Neural cell (in vitro differentiated cells): ENCODE measurements around the gene ACSM5. TPM values are rescaled to one million over a fixed set of nuclear protein-coding genes. Genes with fewer than 3 reads are reported as not detected.

ENCODE experiments used
- H2AFZ ChIP-seq: fragments of 200-600, 300-800 bp; sonication (generic), shearing (Covaris generic); 2 replicates; pipeline ENCODE4 v1.6.0; 2014; ENCODE audit warnings: low read depth, mild to moderate bottlenecking, antibody characterized with exemption, low read length, moderate library complexity
- H3F3A ChIP-seq: fragments of 200-600 bp; shearing (Covaris generic); 2 replicates; pipeline ENCODE4 v1.6.1; 2016; ENCODE audit warnings: mild to moderate bottlenecking, moderate library complexity, mixed read lengths, antibody characterized with exemption, low read length; ENCODE audit not compliant: insufficient read depth, poor library complexity, severe bottlenecking
- H3K27ac ChIP-seq: fragments of 200-600, 300-800 bp; sonication (generic), shearing (Covaris generic); 2 replicates; pipeline ENCODE4 v1.5.1; 2014; ENCODE audit warnings: mild to moderate bottlenecking, low read length, moderate library complexity
- H3K27me3 ChIP-seq: fragments of 300-800, 200-600 bp; sonication (generic), shearing (Covaris generic); 2 replicates; pipeline ENCODE4 v1.6.0; 2014; ENCODE audit warnings: mild to moderate bottlenecking, low read depth, low read length, moderate library complexity; ENCODE audit not compliant: insufficient read depth
- H3K36me3 ChIP-seq: fragments of 300-800, 200-600 bp; sonication (generic), shearing (Covaris generic); 2 replicates; pipeline ENCODE4 v1.5.1; 2014; ENCODE audit warnings: mild to moderate bottlenecking, antibody characterized with exemption, low read length, moderate library complexity; ENCODE audit not compliant: insufficient read depth
- H3K4me2 ChIP-seq: fragments of 300-800, 200-600 bp; sonication (generic), shearing (Covaris generic); 2 replicates; pipeline ENCODE4 v1.6.0; 2014; ENCODE audit warnings: mild to moderate bottlenecking, low read length
- H3K4me3 ChIP-seq: fragments of 300-800, 200-600 bp; sonication (generic), shearing (Covaris generic); 2 replicates; pipeline ENCODE4 v1.5.1; 2014; ENCODE audit warnings: mild to moderate bottlenecking, low read length, moderate library complexity
- H3K79me2 ChIP-seq: fragments of 200-600 bp; shearing (Covaris generic); replicated peaks from 2 replicates; pipeline ENCODE4 v1.6.0; 2014; ENCODE audit warnings: mild to moderate bottlenecking, low read length, moderate library complexity; ENCODE audit not compliant: insufficient read depth
- H3K9ac ChIP-seq: fragments of 300-800, 200-600 bp; sonication (generic), shearing (Covaris generic); 2 replicates; pipeline ENCODE4 v1.6.1; 2016; ENCODE audit warnings: mild to moderate bottlenecking, low read length, mixed read lengths
- H3K9me2 ChIP-seq: fragments of 200-600 bp; shearing (Covaris generic); 2 replicates; pipeline ENCODE4 v1.6.1; 2016; ENCODE audit warnings: mild to moderate bottlenecking, low read length, mixed read lengths; ENCODE audit not compliant: insufficient read depth
- H3K9me3 ChIP-seq: fragments of 200-600, 300-800 bp; sonication (generic), shearing (Covaris generic); 2 replicates; pipeline ENCODE4 v1.6.1; 2016; ENCODE audit warnings: mild to moderate bottlenecking, mixed run types, low read length, moderate library complexity, mixed read lengths
- H4K20me1 ChIP-seq: fragments of 200-600 bp; shearing (Covaris generic); 2 replicates; pipeline ENCODE4 v1.6.1; 2016; ENCODE audit warnings: mild to moderate bottlenecking, mixed run types; ENCODE audit not compliant: insufficient read depth
- CTCF ChIP-seq: fragments of 450-650 bp; IDR thresholded peaks from 2 replicates; pipeline ENCODE4 v1.5.1; 2014; ENCODE audit warnings: antibody characterized with exemption, mild to moderate bottlenecking, moderate library complexity; ENCODE audit not compliant: poor library complexity, severe bottlenecking
- EP300 ChIP-seq: fragments of 450-650 bp; conservative IDR thresholded peaks from 2 replicates; pipeline ENCODE4 v1.6.1; 2014; ENCODE audit warnings: antibody characterized with exemption, mild to moderate bottlenecking, moderate library complexity; ENCODE audit not compliant: poor library complexity, severe bottlenecking
- EZH2 ChIP-seq: fragments of 200-600, 300-800 bp; shearing (Covaris generic), sonication (generic); IDR thresholded peaks from 2 replicates; pipeline ENCODE4 v1.6.1; 2014; ENCODE audit warnings: antibody characterized with exemption, low read length, borderline replicate concordance, mild to moderate bottlenecking; ENCODE audit not compliant: insufficient read depth, poor library complexity, severe bottlenecking
- MXI1 ChIP-seq: fragments of 450-650 bp; conservative IDR thresholded peaks from 2 replicates; pipeline ENCODE4 v1.6.1; 2014; ENCODE audit warnings: antibody characterized with exemption, mild to moderate bottlenecking; ENCODE audit not compliant: poor library complexity, severe bottlenecking
- POLR2AphosphoS5 ChIP-seq: IDR thresholded peaks from 2 replicates; pipeline ENCODE4 v1.6.1; 2012
- RAD21 ChIP-seq: fragments of 450-650 bp; conservative IDR thresholded peaks from 2 replicates; pipeline ENCODE4 v1.6.1; 2014; ENCODE audit warnings: antibody characterized with exemption, mild to moderate bottlenecking, moderate library complexity
- SMC3 ChIP-seq: fragments of 450-650 bp; conservative IDR thresholded peaks from 2 replicates; pipeline ENCODE4 v1.6.1; 2014; ENCODE audit warnings: antibody characterized with exemption, mild to moderate bottlenecking, moderate library complexity; ENCODE audit not compliant: poor library complexity
- TAF1 ChIP-seq: IDR thresholded peaks from 2 replicates; pipeline ENCODE4 v1.6.1; 2012; ENCODE audit warnings: low read depth
- polyA plus RNA-seq: library from polyadenylated mRNA; depleted of rRNA; stranded (reverse); fragments of >200 nt; gene quantifications from 2 replicates; pipeline ENCODE4 v1.2.3, GENCODE V29; 2014
- TF ChIP-seq, protein P1 (sequence below): IDR thresholded peaks from 2 replicates; pipeline ENCODE4 v1.6.1; 2012; ENCODE audit warnings: borderline replicate concordance

The ACSM5 gene
- polyA plus RNA-seq, 1 donor from 2014 or later = not detected

DNA sequence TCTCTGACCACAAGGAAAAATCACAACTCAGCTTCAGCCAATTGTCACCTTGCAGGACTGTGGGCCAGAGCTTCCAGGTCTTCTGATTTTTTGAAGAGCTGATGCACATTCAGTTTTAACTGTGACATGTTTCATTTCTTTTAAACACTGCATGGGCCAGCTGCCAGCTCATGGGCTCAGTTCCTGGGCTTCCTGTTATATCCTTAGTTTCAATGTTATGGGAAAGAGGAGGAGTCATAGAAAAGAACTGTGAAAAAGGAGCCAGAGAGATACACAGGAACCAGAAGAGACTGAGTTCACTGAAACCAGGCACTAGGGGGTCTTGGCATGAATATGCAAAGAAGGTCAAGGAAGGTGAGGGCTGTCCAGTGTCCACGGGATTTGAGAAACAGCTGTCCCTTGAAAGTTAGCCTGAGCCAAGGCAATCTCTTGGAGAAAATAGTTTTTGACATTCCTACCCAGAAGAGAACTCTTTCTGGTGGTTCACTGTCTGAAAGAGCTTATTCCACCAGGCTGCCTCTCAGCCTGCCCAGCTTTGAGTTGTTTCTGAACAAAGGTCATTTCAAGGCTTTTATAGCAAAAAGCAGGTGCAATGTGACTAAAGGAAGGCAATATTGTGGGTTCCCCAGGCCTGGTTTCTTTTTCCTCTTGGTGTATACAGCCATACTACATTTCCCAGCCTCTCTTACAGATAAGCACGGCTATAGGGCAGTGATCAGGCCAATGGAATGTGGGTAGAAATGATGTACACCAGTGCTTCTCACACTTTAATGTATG, 15.3 kb upstream of the ACSM5 start:
- no peak overlapping the region for H3K9ac ChIP-seq

GRCh38 chr16:20395946-20396345, 13.4 kb upstream of the ACSM5 start:
- Histone ChIP-seq H4K20me1 (no peaks in the 10 kb centered on the region), H3K4me2 (no peak overlapping the region), H3K9ac (no peak overlapping the region), H3K36me3 (no peaks in the 10 kb centered on the region), H3K27me3 (no peaks in the 10 kb centered on the region), H3K27ac (no peak overlapping the region), H2AFZ (no peak overlapping the region), H3K4me3 (no peak overlapping the region), H3K9me3 (no peaks in the 10 kb centered on the region), H3K79me2 (no peaks in the 10 kb centered on the region), H3K9me2 (no peaks in the 10 kb centered on the region), H3F3A (no peaks in the 10 kb centered on the region)
- TF ChIP-seq MXI1 (no peak), EP300 (no peak), RAD21 (no peak), EZH2 (no peak), POLR2AphosphoS5 (no peak), CTCF (no peak), TAF1 (no peak), SMC3 (no peak)
- TF ChIP-seq, protein P1, sequence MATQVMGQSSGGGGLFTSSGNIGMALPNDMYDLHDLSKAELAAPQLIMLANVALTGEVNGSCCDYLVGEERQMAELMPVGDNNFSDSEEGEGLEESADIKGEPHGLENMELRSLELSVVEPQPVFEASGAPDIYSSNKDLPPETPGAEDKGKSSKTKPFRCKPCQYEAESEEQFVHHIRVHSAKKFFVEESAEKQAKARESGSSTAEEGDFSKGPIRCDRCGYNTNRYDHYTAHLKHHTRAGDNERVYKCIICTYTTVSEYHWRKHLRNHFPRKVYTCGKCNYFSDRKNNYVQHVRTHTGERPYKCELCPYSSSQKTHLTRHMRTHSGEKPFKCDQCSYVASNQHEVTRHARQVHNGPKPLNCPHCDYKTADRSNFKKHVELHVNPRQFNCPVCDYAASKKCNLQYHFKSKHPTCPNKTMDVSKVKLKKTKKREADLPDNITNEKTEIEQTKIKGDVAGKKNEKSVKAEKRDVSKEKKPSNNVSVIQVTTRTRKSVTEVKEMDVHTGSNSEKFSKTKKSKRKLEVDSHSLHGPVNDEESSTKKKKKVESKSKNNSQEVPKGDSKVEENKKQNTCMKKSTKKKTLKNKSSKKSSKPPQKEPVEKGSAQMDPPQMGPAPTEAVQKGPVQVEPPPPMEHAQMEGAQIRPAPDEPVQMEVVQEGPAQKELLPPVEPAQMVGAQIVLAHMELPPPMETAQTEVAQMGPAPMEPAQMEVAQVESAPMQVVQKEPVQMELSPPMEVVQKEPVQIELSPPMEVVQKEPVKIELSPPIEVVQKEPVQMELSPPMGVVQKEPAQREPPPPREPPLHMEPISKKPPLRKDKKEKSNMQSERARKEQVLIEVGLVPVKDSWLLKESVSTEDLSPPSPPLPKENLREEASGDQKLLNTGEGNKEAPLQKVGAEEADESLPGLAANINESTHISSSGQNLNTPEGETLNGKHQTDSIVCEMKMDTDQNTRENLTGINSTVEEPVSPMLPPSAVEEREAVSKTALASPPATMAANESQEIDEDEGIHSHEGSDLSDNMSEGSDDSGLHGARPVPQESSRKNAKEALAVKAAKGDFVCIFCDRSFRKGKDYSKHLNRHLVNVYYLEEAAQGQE = no peak

More for the DNA sequence above, 15.3 kb upstream of the ACSM5 start:
- Histone ChIP-seq H3K27ac (no peak overlapping the region), H3K4me3 (no peak overlapping the region), H3K9me3 (no peaks in the 10 kb centered on the region), H3K27me3 (no peaks in the 10 kb centered on the region), H3K9me2 (no peaks in the 10 kb centered on the region), H3F3A (no peaks in the 10 kb centered on the region), H2AFZ (no peak overlapping the region), H4K20me1 (no peaks in the 10 kb centered on the region), H3K79me2 (no peaks in the 10 kb centered on the region), H3K4me2 (no peak overlapping the region), H3K36me3 (no peaks in the 10 kb centered on the region)
- TF ChIP-seq POLR2AphosphoS5 = no peak
- no peak for TF ChIP-seq EZH2
- TF ChIP-seq EP300 = no peak
- no peak for TF ChIP-seq CTCF
- TF ChIP-seq RAD21 = no peak
